22Rv1 (cell line): ENCODE results near the gene MAP4K4.

Experiments used
- H3K27ac ChIP-seq: fragments of 450-650 bp; 2 replicates; pipeline ENCODE4 v1.5.1; 2017
- CTCF ChIP-seq: fragments of 450-650 bp; IDR thresholded peaks from 2 replicates; pipeline ENCODE4 v1.5.1; 2017; ENCODE audit warnings: mild to moderate bottlenecking
- ZFX ChIP-seq: fragments of 450-650 bp; IDR thresholded peaks from 2 replicates; pipeline ENCODE4 v1.6.1; 2017; ENCODE audit warnings: antibody characterized with exemption, borderline replicate concordance

The MAP4K4 gene

GRCh38 chr2:101821059-101821805 is 123.7 kb downstream of the MAP4K4 start:
- H3K27ac ChIP-seq: peak overlapping the region; percentile 45
- TF ChIP-seq ZFX (no peak), CTCF (no peak)

GRCh38 chr2:101821828-101822458 is 124.4 kb downstream of the MAP4K4 start:
- TF ChIP-seq ZFX (no peak), CTCF (no peak)
- H3K27ac ChIP-seq: peak overlapping the region; percentile 45

GRCh38 chr2:101823347-101823791 is 125.9 kb downstream of the MAP4K4 start:
- peak overlapping the region; percentile 45; the same call in 1 of the 2 replicates for H3K27ac ChIP-seq
- TF ChIP-seq CTCF (peak; percentile 86), ZFX (no peak)

GRCh38 chr2:101823859-101824258 is 126.4 kb downstream of the MAP4K4 start:
- no peak overlapping the region for H3K27ac ChIP-seq
- TF ChIP-seq ZFX: no peak
- TF ChIP-seq CTCF: no peak

GRCh38 chr2:101826716-101827115 is 129.2 kb downstream of the MAP4K4 start:
- TF ChIP-seq CTCF (no peak), ZFX (no peak)
- no peak overlapping the region for H3K27ac ChIP-seq

- TF ChIP-seq ZFX: no peak
- TF ChIP-seq CTCF: no peak
- no peak overlapping the region for H3K27ac ChIP-seq
Observed at GRCh38 chr2:101827246-101827645, 129.7 kb downstream of the MAP4K4 start.

GRCh38 chr2:101828257-101828656 is 130.8 kb downstream of the MAP4K4 start:
- no peak overlapping the region for H3K27ac ChIP-seq
- TF ChIP-seq ZFX: no peak
- TF ChIP-seq CTCF: no peak
